ENCODE data around the gene AMPD3. TPM values are rescaled to one million over a fixed set of nuclear protein-coding genes. Genes with fewer than 3 reads are reported as not detected.

Gene AMPD3
- total and polyA plus RNA-seq, 2 donors (not counting 3 experiments of a cell fraction or from before 2014, with no cell fraction given): 1.4 to 2.5 TPM

DNA sequence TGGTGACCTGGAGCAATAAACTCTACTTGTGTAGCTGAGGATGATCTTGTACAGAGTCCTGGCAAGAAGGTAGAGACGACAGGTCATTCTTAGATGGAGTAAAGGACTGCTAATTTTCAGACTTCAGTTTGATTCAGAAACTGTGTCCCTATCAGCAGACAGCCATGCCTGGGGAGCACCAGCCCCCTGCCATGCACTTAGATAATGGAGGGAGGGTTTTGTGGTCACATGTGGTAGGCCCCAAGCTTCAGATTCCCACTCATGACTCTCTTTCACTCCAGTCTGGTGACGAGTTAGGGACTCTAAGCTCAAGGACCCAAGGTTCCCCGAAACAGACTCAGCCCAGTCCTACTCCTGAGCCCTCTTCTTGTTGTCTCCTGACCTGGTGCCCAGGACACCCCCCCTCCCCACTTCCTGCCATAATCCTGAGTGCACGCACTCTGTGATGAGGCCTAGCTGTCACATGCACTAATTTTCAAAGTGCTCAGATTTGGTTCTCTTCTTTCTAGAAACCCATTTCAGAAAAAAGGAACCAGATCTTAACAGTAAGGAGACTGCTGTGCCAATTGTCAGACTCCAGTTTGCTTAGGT, 10.2 kb upstream of the AMPD3 start:
- intact Hi-C loops (cut with micrococcal nuclease) (no loop called here), dilution Hi-C loops (cut with MboI; ENCODE audit: extremely low pct_ligation_motif_present, low sequenced_read_pairs) (no loop called here)
- BruUV-seq (replicated peaks): no TSS peak
- Histone ChIP-seq H3K9ac (replicated peaks; ENCODE audit: extremely low read depth, insufficient read depth, low read length) (no peak overlapping the region), H2AFZ (ENCODE audit: low read depth, low read length) (no peak overlapping the region), H3K9me3 (replicated peaks; ENCODE audit: control insufficient read depth, insufficient read depth, low read length) (no peaks in the 10 kb centered on the region), H4K20me1 (replicated peaks; ENCODE audit: control insufficient read depth, extremely low read depth, insufficient read depth, low read length) (no peaks in the 10 kb centered on the region), H3K27ac (ENCODE audit: insufficient read depth, low read depth, low read length) (no peak overlapping the region), H3K36me3 (ENCODE audit: control insufficient read depth in 2 of 2, extremely low read depth in 1 of 2, insufficient read depth in 2 of 2, low read length in 2 of 2) (no peaks in the 10 kb centered on the region), H3K4me1 (ENCODE audit: control insufficient read depth, extremely low read depth, insufficient read depth, low read length) (no peaks in the 10 kb centered on the region), H3K4me3 (replicated peaks in 1 of 3; ENCODE audit: insufficient read depth in 1 of 3, low read depth in 1 of 3, low read length in 3 of 3) (no peak overlapping the region), H3K9me1 (replicated peaks; ENCODE audit: control insufficient read depth, extremely low read depth, insufficient read depth, low read length) (no peaks in the 10 kb centered on the region), H3K79me2 (ENCODE audit: control insufficient read depth, insufficient read depth, low read length) (no peaks in the 10 kb centered on the region), H3K27me3 (ENCODE audit: control insufficient read depth in 2 of 2, insufficient read depth in 2 of 2, low read length in 2 of 2) (peaks cover 0 to 2% of the 10 kb centered on the region in 2 experiments), H3K4me2 (ENCODE audit: insufficient read depth, low read length) (no peak overlapping the region)
- CTCF ChIA-PET: interaction anchor here (1.0 kb wide), 1 partner anchor 32 kb away, joined by 3 read pairs; no protein-coding TSS in a partner anchor
- TF ChIP-seq, protein P1, sequence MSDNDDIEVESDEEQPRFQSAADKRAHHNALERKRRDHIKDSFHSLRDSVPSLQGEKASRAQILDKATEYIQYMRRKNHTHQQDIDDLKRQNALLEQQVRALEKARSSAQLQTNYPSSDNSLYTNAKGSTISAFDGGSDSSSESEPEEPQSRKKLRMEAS (IDR thresholded peaks at IDR 0.05; ENCODE audit: insufficient read depth, insufficient read length): no peak
- TF ChIP-seq, protein P2, sequence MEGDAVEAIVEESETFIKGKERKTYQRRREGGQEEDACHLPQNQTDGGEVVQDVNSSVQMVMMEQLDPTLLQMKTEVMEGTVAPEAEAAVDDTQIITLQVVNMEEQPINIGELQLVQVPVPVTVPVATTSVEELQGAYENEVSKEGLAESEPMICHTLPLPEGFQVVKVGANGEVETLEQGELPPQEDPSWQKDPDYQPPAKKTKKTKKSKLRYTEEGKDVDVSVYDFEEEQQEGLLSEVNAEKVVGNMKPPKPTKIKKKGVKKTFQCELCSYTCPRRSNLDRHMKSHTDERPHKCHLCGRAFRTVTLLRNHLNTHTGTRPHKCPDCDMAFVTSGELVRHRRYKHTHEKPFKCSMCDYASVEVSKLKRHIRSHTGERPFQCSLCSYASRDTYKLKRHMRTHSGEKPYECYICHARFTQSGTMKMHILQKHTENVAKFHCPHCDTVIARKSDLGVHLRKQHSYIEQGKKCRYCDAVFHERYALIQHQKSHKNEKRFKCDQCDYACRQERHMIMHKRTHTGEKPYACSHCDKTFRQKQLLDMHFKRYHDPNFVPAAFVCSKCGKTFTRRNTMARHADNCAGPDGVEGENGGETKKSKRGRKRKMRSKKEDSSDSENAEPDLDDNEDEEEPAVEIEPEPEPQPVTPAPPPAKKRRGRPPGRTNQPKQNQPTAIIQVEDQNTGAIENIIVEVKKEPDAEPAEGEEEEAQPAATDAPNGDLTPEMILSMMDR (IDR thresholded peaks at IDR 0.05; ENCODE audit: extremely low read depth in 1 of 2, insufficient read depth in 1 of 2, low read depth in 1 of 2, low read length in 2 of 2): no peak
- TF ChIP-seq POLR2A (IDR thresholded peaks at IDR 0.05; ENCODE audit: low read depth, low read length) (no peak), MYC (IDR thresholded peaks at IDR 0.05; ENCODE audit: low read depth, low read length) (no peak), FOS (IDR thresholded peaks at IDR 0.05; ENCODE audit: borderline replicate concordance, insufficient read depth, low read length) (no peak), EZH2 (IDR thresholded peaks at IDR 0.05; ENCODE audit: borderline replicate concordance, low read depth, low read length, severe bottlenecking) (no peak), POLR2AphosphoS5 (IDR thresholded peaks at IDR 0.05; ENCODE audit: insufficient read depth, low read depth, low read length) (no peak), JUN (IDR thresholded peaks at IDR 0.05; ENCODE audit: borderline replicate concordance, insufficient read depth, insufficient read length, low read depth) (no peak), GATA2 (IDR thresholded peaks at IDR 0.05; ENCODE audit: insufficient read depth, insufficient read length, low read depth, low read length) (no peak)
- POLR2A ChIA-PET: no interaction called here
- no peak for FAIRE-seq
- DNase-seq (ENCODE audit: low read depth, low spot score): no peak

Measured in endothelial cell of umbilical vein (primary cell).